NCI-H1105 (cell line): ENCODE results near the gene TAF11L14.
"Not testable (repeated sequence)": the region's sequence is repeated elsewhere in the genome, so short reads cannot be mapped to it uniquely, and the experiment has no call there.

Source experiments
- DNase-seq: peaks from one replicate; lab custom pipeline; 2025; lab: John Stamatoyannopoulos, UW

TAF11L14 gene

GRCh38 chr5:17634160-17634559 is at the start of gene TAF11L14:
Gene TAF11L14 (plus strand): TSS chr5:17634460.
- DNase-seq = no peak

- DNase-seq = not testable (repeated sequence)
Measured at GRCh38 chr5:17585658-17586057, 48.6 kb upstream of the TAF11L14 start, which contains the start of gene TAF11L7. Gene TAF11L7 (minus strand): TSS chr5:17585758.

- DNase-seq = not testable (repeated sequence)
Measured at GRCh38 chr5:17590860-17591259, 43.4 kb upstream of the TAF11L14 start, which contains the start of gene TAF11L8. Gene TAF11L8 (minus strand): TSS chr5:17590960.

GRCh38 chr5:17594255-17594654 is 40.0 kb upstream of the TAF11L14 start, which contains the start of gene TAF11L9:
Gene TAF11L9 (minus strand): TSS chr5:17594394.
- DNase-seq = not testable (repeated sequence)

- DNase-seq = not testable (repeated sequence)
Measured at GRCh38 chr5:17597728-17598127, 36.5 kb upstream of the TAF11L14 start, which contains the start of gene TAF11L10. Gene TAF11L10 (minus strand): TSS chr5:17597828.

GRCh38 chr5:17603880-17604279 is 30.4 kb upstream of the TAF11L14 start, which contains the start of gene TAF11L11:
Gene TAF11L11 (plus strand): TSS chr5:17604183.
- not testable (repeated sequence) for DNase-seq

GRCh38 chr5:17604951-17605350 is 29.3 kb upstream of the TAF11L14 start:
- DNase-seq = no peak

- DNase-seq = not testable (repeated sequence)
Measured at GRCh38 chr5:17607461-17607860, 26.8 kb upstream of the TAF11L14 start.

GRCh38 chr5:17610092-17610491 is 24.2 kb upstream of the TAF11L14 start, which contains the start of gene TAF11L12:
Gene TAF11L12 (plus strand): TSS chr5:17610392.
- not testable (repeated sequence) for DNase-seq

GRCh38 chr5:17614872-17615605 is 19.2 kb upstream of the TAF11L14 start:
- no peak for DNase-seq

GRCh38 chr5:17619354-17619753 is 14.9 kb upstream of the TAF11L14 start:
- DNase-seq = no peak

GRCh38 chr5:17620627-17621026 is 13.6 kb upstream of the TAF11L14 start:
- DNase-seq = no peak

- no peak for DNase-seq
Measured at GRCh38 chr5:17625686-17626085, 8.6 kb upstream of the TAF11L14 start.

GRCh38 chr5:17631788-17632187 is 2.5 kb upstream of the TAF11L14 start, which contains the start of gene TAF11L13:
Gene TAF11L13 (plus strand): TSS chr5:17632088.
- not testable (repeated sequence) for DNase-seq

- not testable (repeated sequence) for DNase-seq
Measured at GRCh38 chr5:17649232-17649631, 15.0 kb downstream of the TAF11L14 start.

GRCh38 chr5:17655201-17655759 is 21.0 kb downstream of the TAF11L14 start:
- DNase-seq = not testable (repeated sequence)

GRCh38 chr5:17655921-17656320 is 21.7 kb downstream of the TAF11L14 start:
- DNase-seq = no peak

GRCh38 chr5:17663182-17663581 is 28.9 kb downstream of the TAF11L14 start:
- DNase-seq = no peak

- DNase-seq = no peak
Measured at GRCh38 chr5:17665836-17666235, 31.6 kb downstream of the TAF11L14 start.

- DNase-seq = no peak
Measured at GRCh38 chr5:17666726-17667235, 32.5 kb downstream of the TAF11L14 start.

- DNase-seq = no peak
Measured at GRCh38 chr5:17670353-17670752, 36.1 kb downstream of the TAF11L14 start.

GRCh38 chr5:17678751-17679324 is 44.6 kb downstream of the TAF11L14 start:
- DNase-seq = no peak
